ENCODE results near the gene ZNF398. TPM values are rescaled to one million over a fixed set of nuclear protein-coding genes. Genes with fewer than 3 reads are reported as not detected.

Gene ZNF398
- total and polyA plus RNA-seq, 8 donors = 2.4 to 8.0 (median 5.4) TPM

GRCh38 chr7:149226840-149227494, 79.7 kb downstream of the ZNF398 start:
- Histone ChIP-seq H3K4me3 (no peak overlapping the region), H3K27me3 (no peaks in the 10 kb centered on the region), H3K4me1 (no peaks in the 10 kb centered on the region), H3K9me3 (no peaks in the 10 kb centered on the region), H3K36me3 (peaks cover 0 to 25% (median 3%) of the 10 kb centered on the region in 3 donors), H3K27ac (no peak overlapping the region)
- FAIRE-seq (no peak), DNase-seq (peak in 1 of 6 donors; percentile 21), ATAC-seq (no peak)
- WGBS, 2 donors = 70 to 87% methylated on average over 6 of the region's 6 CpGs
- TF ChIP-seq CTCF (IDR thresholded peaks at IDR 0.05) = no peak
- intact Hi-C loops (cut with DNase I) = no loop called here

- intact Hi-C loops (cut with DNase I) = no loop called here
- H3K4me1 ChIP-seq = no peaks in the 10 kb centered on the region
- 48 to 56% methylated on average over 7 of the region's 7 CpGs for WGBS, 2 donors
- H3K4me3 ChIP-seq = no peak overlapping the region
- H3K27ac ChIP-seq = no peak overlapping the region
- TF ChIP-seq CTCF (IDR thresholded peaks at IDR 0.05) = no peak
- no peaks in the 10 kb centered on the region for H3K27me3 ChIP-seq
- peaks cover 0 to 16% (median 3%) of the 10 kb centered on the region in 3 donors for H3K36me3 ChIP-seq
- H3K9me3 ChIP-seq = no peaks in the 10 kb centered on the region
- FAIRE-seq = no peak
- peak in 1 of 4 donors; percentile 23 for ATAC-seq
- no peak for DNase-seq
Observed at GRCh38 chr7:149228831-149229471, 81.7 kb downstream of the ZNF398 start.

GRCh38 chr7:149229526-149229925, 82.3 kb downstream of the ZNF398 start:
- no peak for FAIRE-seq
- WGBS, 2 donors = 34 to 42% methylated on average over 6 of the region's 6 CpGs
- peak in 2 of 4 donors; percentile 14 to 24 for ATAC-seq
- Histone ChIP-seq H3K9me3 (no peaks in the 10 kb centered on the region), H3K4me3 (no peak overlapping the region), H3K27ac (no peak overlapping the region), H3K36me3 (peaks cover 0 to 12% (median 0%) of the 10 kb centered on the region in 3 donors), H3K27me3 (no peaks in the 10 kb centered on the region), H3K4me1 (no peaks in the 10 kb centered on the region)
- intact Hi-C loops (cut with DNase I) = no loop called here
- peak in 1 of 6 donors; percentile 15 for DNase-seq
- no peak for TF ChIP-seq CTCF (IDR thresholded peaks at IDR 0.05)

GRCh38 chr7:149232362-149232761, 85.1 kb downstream of the ZNF398 start:
- intact Hi-C loops (cut with DNase I) = no loop called here
- FAIRE-seq (no peak), DNase-seq (no peak), ATAC-seq (no peak)
- no peaks in the 10 kb centered on the region for H3K27me3 ChIP-seq
- WGBS, 2 donors = 60 to 69% methylated on average over 2 of the region's 2 CpGs
- no peak overlapping the region for H3K4me3 ChIP-seq
- no peak for TF ChIP-seq CTCF (IDR thresholded peaks at IDR 0.05)
- H3K36me3 ChIP-seq = no peaks in the 10 kb centered on the region
- no peaks in the 10 kb centered on the region for H3K9me3 ChIP-seq
- no peaks in the 10 kb centered on the region for H3K4me1 ChIP-seq
- no peak overlapping the region for H3K27ac ChIP-seq

Other genes starting within 250 kb of the ZNF398 start
- 100 to 1,000 TPM in 2 of 6 donors, 10 to 100 TPM in 4; 54.2 to 185 (median 86.7) TPM for gene PDIA4, start 118.9 kb upstream of the ZNF398 start, total RNA-seq
- 10 to 100 TPM; 35.6 to 52.1 TPM for gene PDIA4, start 118.9 kb upstream of the ZNF398 start, polyA plus RNA-seq
- 1 to 10 TPM; 1.8 to 4.4 (median 2.5) TPM for gene ZNF786, start 56.7 kb upstream of the ZNF398 start, total RNA-seq
- 1 to 10 TPM; 3.3 to 3.7 TPM for gene ZNF786, start 56.7 kb upstream of the ZNF398 start, polyA plus RNA-seq
- 1 to 10 TPM in 2 of 6 donors, under 1 TPM in 4; 0.52 to 1.4 (median 0.95) TPM for gene ZNF425, start 21.1 kb upstream of the ZNF398 start, total RNA-seq
- 1 to 10 TPM; 1.1 to 1.5 TPM for gene ZNF425, start 21.1 kb upstream of the ZNF398 start, polyA plus RNA-seq
- 10 to 100 TPM; 12.1 to 19.4 (median 15.2) TPM for gene ZNF282, start 48.1 kb downstream of the ZNF398 start, total RNA-seq
- gene ZNF282, start 48.1 kb downstream of the ZNF398 start, polyA plus RNA-seq = 10 to 100 TPM; 12.9 to 14.5 TPM
- 1 to 10 TPM; 3.7 to 9.0 (median 5.2) TPM for gene ZNF212, start 92.2 kb downstream of the ZNF398 start, total RNA-seq
- gene ZNF212, start 92.2 kb downstream of the ZNF398 start, polyA plus RNA-seq = 10 to 100 TPM in 1 of 2 donors, 1 to 10 TPM in 1; 8.7 to 13.7 TPM
- gene ZNF783, start 114.7 kb downstream of the ZNF398 start, total RNA-seq = 1 to 10 TPM; 4.7 to 9.9 (median 5.9) TPM
- gene ZNF783, start 114.7 kb downstream of the ZNF398 start, polyA plus RNA-seq = 10 to 100 TPM in 1 of 2 donors, 1 to 10 TPM in 1; 9.8 to 11.2 TPM